HG03342 (cell line): ENCODE data around the gene OR51B4.
"Not testable (repeated sequence)": the region's sequence is repeated elsewhere in the genome, so short reads cannot be mapped to it uniquely, and the experiment has no call there.

ENCODE experiments used
- ATAC-seq: cut with Tn5 transposase; IDR thresholded peaks from one replicate; pipeline ENCODE4 v1.9.1; 2021; ENCODE audit warnings: mild to moderate bottlenecking, moderate library complexity; ENCODE audit not compliant: unreplicated experiment

The OR51B4 gene

DNA sequence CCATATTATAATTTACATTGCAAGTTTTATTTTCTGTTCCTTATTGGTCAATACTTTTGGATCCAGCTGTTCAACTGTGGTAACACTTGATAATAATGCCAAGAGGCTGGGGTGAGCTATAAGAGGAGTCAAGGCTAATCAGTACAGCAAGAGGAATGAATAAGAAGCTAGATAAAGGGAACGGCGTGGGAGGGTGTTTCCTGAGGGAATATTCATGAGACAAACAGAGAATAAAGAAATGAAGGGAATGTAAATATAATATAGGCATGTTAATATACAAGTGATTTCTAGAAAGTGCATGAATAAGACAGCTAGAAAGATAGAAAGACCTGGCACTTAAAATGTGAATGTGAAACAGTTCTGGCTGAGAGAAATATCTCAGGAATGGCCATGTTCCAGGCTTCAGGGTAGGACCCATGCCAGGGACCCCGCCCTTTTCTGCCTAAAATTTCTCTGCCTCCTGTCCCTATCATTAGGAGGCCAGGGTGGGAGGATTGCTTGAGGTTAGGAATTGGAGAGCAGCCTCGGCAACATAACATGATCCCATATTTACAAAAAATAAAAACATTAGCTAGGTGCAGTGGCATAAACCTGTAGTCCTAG lies 3.9 kb downstream of the OR51B4 start:
- ATAC-seq = no peak

DNA sequence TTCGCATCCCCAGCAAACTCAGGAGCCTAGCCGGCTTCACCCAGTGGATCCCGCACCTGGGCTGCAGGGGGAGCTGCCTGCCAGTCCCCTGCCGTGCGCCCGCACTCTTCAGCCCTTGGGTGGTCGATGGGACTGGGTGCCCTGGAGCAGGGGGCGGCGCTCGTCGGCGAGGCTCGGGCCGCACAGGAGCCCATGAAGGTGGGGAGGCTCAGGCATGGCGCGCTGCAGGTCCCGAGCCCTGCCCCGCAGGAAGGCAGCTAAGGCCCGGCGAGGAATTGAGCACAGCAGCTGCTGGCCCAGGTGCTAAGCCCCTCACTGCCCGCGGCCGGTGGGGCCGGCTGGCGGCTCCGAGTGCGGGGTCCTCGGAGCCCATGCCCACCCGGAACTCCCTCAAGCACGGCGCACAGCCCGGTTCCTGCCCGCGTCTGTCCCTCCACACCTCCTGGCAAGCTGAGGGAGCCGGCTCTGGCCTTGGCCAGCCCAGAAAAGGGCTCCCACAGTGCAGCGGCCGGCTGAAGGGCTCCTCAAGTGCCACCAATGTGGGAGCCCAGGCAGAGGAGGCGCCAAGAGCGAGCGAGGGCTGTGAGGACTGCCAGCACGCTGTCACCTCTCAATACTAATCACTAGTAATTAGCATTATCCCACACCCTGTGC lies 7.3 kb downstream of the OR51B4 start:
- ATAC-seq = not testable (repeated sequence)

DNA sequence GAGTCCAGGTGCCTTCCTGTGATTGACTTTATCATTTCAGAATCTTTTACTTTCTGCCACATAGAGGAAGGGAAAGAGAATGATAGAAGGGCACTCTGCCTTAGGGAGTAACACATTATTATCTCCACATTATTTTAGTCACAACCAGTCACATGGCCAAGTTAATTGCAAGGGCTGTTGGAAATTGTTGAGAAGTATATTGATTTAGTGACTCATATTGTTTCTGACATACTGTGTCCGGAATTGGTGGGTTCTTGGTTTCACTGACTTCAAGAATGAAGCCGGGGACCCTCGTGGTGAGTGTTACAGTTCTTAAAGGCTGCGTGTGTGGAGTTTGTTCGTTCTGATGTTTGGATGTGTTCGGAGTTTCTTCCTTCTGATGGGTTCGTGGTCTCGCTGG lies 8.7 kb downstream of the OR51B4 start:
- no peak for ATAC-seq

DNA sequence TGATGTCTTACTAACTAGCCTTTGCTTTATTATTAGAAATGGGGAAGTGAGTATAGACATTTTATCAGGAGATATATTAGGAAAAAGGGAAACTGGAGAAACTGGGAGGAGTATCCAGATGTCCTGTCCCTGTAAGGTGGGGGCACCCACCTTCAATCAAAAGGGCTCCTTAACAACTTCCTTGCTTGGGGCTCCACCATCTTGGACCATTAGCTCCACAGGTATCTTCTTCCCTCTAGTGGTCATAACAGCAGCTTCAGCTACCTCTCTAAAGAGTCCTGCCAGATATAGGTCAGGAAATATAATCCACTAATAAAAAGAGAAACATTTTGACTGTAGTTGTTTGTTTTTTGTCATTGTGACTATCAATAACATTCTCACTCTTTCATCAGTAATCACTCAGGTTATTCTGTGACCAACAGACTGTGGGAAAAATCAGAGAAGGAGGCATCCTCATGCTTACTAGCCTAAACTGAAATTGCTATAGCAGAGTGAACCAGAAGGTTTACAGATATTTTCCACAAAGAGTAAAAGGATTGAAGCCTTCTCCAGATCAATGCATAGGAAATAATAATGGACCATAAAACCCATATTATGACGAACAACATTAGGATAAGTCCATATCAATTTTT lies 10.4 kb downstream of the OR51B4 start:
- ATAC-seq = peak; percentile 97

DNA sequence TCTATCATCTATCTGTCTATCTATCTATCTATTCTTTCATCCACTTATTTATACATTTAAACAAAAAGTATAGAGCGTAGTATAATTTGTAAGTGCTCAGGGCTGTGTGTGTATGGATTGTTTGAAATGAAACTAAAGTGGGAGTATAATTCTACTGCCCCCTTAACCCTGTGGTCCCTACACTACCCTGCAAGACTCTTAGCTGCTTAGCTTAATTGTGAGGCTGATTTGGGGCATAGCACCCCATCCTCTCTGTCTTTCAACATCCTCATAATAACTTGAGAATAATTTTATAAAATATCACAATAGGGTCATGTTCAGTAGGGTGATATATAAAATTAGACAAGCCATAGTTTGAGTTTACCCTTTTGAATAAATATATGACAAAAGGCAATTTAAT lies 11.6 kb downstream of the OR51B4 start:
- no peak for ATAC-seq

- no peak for ATAC-seq
Measured at GRCh38 chr11:5289696-5290095, 12.1 kb downstream of the OR51B4 start.

GRCh38 chr11:5288906-5289550 lies 12.7 kb downstream of the OR51B4 start:
- ATAC-seq = no peak

- ATAC-seq = no peak
Measured at GRCh38 chr11:5288108-5288905, 13.4 kb downstream of the OR51B4 start.

DNA sequence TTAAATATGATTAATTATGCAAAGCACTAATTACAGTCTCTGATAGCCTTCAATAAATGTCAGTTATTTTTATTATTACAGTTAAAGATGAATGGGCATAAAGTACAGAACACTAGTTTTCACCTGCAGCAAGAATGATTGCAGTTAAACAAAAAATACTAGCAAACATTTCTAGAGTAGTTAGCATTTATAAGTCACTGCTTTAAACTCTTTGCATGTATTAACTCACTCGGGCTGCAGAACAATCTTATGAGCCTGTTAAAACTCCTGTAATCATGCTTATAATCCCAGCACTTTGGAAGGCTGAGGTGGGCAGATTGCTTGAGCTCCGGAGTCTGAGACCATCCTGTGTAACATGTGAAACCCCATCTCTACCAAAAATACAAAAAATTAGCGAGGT lies 14.8 kb downstream of the OR51B4 start:
- no peak for ATAC-seq

- no peak for ATAC-seq
Measured at GRCh38 chr11:5286351-5286750, 15.4 kb downstream of the OR51B4 start.

GRCh38 chr11:5285703-5286340 lies 15.9 kb downstream of the OR51B4 start:
- ATAC-seq = no peak

DNA sequence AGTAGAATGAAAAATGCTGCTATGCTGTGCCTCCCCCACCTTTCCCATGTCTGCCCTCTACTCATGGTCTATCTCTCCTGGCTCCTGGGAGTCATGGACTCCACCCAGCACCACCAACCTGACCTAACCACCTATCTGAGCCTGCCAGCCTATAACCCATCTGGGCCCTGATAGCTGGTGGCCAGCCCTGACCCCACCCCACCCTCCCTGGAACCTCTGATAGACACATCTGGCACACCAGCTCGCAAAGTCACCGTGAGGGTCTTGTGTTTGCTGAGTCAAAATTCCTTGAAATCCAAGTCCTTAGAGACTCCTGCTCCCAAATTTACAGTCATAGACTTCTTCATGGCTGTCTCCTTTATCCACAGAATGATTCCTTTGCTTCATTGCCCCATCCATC lies 17.1 kb downstream of the OR51B4 start:
- no peak for ATAC-seq

DNA sequence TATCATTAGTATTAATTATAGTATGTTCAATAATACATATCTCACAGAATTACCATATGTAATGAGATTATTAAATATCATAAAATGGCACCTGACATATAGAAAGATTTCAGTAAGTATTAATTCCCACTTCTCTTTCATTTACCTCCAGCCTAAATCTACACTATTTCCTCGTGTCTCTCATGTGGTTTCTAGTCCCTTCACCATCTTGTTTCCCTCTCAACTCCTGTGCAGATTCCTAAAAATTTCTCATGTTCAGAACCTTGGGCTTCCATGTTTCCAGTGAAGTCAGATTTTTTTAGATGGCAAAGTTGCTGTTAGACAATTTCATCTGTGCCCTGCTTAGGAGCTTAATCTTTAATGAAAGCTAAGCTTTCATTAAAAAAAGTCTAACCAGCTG lies 17.9 kb downstream of the OR51B4 start:
- ATAC-seq = no peak

GRCh38 chr11:5283086-5283485 lies 18.7 kb downstream of the OR51B4 start:
- no peak for ATAC-seq

DNA sequence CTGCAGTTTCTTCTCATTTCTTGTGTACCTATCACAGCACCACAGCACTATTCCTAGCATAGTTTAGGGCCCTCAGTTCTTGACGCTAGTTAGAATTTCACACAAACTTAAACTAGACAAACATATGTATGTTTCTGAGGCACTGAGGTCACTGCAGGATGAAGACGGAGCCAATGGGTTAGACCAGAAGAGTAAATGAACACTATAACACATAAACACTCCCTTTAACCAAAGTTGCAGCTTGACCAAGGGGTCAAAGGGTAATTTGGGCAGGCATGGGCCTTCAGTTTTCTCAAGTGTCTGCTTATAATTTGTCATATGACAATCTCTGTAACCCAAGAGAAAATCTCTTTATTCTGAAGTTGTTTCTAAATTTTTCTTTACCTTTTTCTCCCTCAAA lies 19.1 kb downstream of the OR51B4 start:
- ATAC-seq = no peak

DNA sequence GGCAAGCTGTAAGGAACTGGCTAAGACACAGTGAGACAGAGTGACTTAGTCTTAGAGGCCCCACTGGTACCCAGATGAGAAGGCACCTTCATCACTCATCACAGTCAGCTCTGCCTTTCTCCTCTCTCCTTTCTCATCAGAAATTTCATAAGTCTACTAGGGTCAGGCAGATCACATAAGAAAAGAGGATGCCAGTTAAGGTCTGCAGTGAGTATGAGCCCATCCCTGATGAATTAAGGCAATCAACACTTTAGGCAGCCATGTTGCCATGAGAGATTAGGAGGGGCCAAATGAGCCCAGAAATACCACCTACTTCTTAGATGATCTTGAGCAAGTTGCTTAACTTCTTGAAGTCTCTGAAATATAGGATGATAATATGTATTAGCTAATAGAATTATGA lies 20.1 kb downstream of the OR51B4 start:
- ATAC-seq = no peak

DNA sequence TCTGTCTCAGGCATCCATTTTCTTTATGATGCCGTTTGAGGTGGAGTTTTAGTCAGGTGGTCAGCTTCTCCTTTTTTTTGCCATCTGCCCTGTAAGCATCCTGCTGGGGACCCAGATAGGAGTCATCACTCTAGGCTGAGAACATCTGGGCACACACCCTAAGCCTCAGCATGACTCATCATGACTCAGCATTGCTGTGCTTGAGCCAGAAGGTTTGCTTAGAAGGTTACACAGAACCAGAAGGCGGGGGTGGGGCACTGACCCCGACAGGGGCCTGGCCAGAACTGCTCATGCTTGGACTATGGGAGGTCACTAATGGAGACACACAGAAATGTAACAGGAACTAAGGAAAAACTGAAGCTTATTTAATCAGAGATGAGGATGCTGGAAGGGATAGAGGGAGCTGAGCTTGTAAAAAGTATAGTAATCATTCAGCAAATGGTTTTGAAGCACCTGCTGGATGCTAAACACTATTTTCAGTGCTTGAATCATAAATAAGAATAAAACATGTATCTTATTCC lies 21.1 kb downstream of the OR51B4 start:
- ATAC-seq = peak; percentile 97

DNA sequence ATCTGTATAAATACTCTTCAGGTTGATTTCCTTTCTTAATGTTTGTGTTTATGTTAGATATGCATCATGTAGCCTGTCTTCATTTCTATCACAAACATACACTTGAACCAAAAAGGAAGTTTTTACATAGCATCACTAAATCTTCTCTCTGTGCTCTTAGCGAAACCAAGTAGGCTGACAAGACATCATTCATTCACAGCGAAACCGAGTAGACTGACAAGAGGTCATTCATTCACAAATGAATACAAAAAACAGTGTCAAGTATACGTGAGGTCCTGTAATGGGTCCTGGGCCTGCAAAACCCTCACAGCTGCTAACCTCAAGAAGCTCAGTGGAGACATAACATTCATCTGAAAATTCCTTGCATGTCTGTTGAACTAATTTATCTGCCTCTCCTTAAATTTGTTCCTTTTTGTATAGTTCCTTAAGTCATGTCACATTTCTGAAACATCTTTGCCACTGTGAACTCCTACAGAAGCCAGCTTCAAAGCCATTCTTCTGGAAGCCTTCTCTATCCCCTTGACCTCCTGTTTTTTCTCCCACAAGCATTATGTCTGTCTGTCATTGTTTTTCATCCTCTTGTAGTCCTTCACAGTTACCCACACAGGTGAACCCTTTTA lies 22.2 kb downstream of the OR51B4 start:
- ATAC-seq = no peak

DNA sequence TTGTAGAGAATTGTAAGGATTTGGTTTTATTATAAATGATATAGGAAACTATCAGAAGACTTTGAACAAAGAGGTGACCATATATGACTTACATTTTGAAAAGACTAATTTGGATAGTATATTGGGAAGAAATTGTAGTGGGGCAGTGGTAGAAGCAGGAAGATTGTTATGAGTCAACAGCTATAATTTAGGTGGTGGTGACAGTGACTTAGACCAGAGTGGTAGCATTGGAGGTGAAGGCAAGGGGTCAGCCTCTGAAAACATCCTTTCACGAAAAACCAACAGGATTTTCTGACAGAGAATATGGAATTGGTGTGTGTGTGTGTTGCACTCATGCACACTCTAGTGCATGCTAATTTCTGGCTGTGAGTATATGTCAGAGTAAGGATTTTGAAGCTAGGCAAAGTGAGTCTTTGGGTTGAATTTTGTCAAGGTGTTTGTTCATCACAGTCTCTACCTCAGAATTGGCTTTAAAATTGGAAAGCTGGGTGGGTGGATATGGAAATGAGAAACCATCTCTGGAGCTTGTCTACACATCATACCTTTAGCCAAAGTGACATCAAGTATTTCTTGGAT lies 23.9 kb downstream of the OR51B4 start:
- no peak for ATAC-seq

- no peak for ATAC-seq
Measured at GRCh38 chr11:5276697-5277096, 25.0 kb downstream of the OR51B4 start.
